Upper lobe of left lung (tissue), 4 donors: ENCODE data around the gene GLI1.
"Not testable (repeated sequence)": the region's sequence is repeated elsewhere in the genome, so short reads cannot be mapped to it uniquely, and the experiment has no call there.

Experiments
- CTCF ChIP-seq, 6 experiments: fragments of 450-650 bp in 4 of 6; fragments of 200-600 bp in 2 of 6; sonication (generic) in 2 of 6; IDR thresholded peaks; one replicate each; pipeline ENCODE4 v1.5.1; 2016 to 2019; ENCODE audit warnings: antibody characterized with exemption in 6 of 6
- EP300 ChIP-seq, 4 donors: sonication (generic); formaldehyde crosslinking; IDR thresholded peaks; one replicate each; pipeline ENCODE4 v1.5.1; 2017; ENCODE audit warnings: antibody characterized with exemption in 4 of 4, control low read depth in 2 of 4
- POLR2A ChIP-seq, 4 donors: fragments of 450-650 bp; IDR thresholded peaks; one replicate each; pipeline ENCODE4 v1.5.1; 2016 to 2017; ENCODE audit warnings: antibody characterized with exemption in 4 of 4, mild to moderate bottlenecking in 2 of 4
- POLR2AphosphoS5 ChIP-seq, 2 donors: sonication (generic); formaldehyde crosslinking; IDR thresholded peaks; one replicate each; pipeline ENCODE4 v1.5.1; 2017; ENCODE audit warnings: antibody characterized with exemption in 2 of 2

GRCh38 chr12:57513677-57514076 lies 54.1 kb downstream of the GLI1 start:
- TF ChIP-seq POLR2A, CTCF, POLR2AphosphoS5, EP300 (IDR thresholded peaks at IDR 0.05): not testable (repeated sequence)
